IPS-NIHi11 (cell line): ENCODE data around the gene NDUFS7.

Source experiments
- DNase-seq: peaks from one replicate; pipeline ENCODE4 v3.0.0; 2012; ENCODE audit warnings: mixed read lengths, low spot score

Gene NDUFS7

GRCh38 chr19:1386945-1387683, 3.4 kb downstream of the NDUFS7 start:
- DNase-seq: no peak

DNA sequence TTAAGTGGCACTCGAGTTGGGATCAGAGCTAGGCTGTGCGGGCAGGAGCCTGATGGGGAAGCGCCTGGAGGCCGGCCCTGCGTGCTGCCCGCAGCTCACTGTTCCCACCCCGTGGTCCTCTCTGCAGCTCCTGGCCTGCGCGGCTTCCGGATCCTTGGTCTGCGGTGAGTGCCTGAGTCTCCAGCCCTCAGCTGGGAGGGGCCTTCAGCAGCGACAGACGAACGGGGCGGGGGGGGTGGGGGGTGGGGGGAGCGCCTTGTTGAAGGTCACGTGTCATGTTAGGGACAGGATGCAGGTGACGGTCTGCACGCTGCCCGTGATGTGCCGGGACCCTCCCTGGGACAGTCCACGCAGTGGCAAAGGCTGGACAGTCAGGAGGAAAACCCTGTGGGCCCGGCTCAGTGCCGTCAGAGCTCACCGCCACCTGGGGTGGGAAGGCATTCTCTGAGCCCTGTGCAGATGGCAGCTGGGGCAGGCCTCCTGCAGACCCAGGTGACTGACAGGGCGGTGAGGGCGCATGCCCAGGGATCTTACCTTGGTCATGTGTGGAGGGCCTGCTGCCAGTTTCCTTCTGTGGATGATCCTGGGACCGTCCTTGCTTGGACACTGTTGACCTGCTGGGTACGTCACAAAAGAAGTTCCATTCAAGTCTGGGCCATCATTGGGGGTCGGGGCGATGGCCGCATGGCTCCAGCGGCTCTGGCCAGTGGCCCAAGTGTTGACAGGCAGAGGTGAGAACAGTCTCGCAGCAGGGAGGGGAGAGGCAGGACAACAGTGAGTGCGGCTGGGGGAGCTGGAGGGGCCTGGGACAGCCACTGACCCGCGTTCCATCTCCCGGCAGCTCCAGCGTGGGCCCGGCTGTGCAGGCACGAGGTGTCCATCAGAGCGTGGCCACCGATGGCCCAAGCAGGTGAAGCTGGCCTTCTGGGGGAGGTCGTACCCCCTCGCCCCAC, 4.3 kb downstream of the NDUFS7 start:
- no peak for DNase-seq

GRCh38 chr19:1388637-1389026, 4.9 kb downstream of the NDUFS7 start:
- DNase-seq: no peak

GRCh38 chr19:1389033-1389940, 5.6 kb downstream of the NDUFS7 start:
- DNase-seq: no peak

- no peak for DNase-seq
These were observed 7.2 kb downstream of the NDUFS7 start for GRCh38 chr19:1390890-1391423.

- DNase-seq: no peak
These were observed 8.7 kb downstream of the NDUFS7 start for GRCh38 chr19:1392407-1392806.

- no peak for DNase-seq
These were observed 9.3 kb downstream of the NDUFS7 start for GRCh38 chr19:1392939-1393530.

DNA sequence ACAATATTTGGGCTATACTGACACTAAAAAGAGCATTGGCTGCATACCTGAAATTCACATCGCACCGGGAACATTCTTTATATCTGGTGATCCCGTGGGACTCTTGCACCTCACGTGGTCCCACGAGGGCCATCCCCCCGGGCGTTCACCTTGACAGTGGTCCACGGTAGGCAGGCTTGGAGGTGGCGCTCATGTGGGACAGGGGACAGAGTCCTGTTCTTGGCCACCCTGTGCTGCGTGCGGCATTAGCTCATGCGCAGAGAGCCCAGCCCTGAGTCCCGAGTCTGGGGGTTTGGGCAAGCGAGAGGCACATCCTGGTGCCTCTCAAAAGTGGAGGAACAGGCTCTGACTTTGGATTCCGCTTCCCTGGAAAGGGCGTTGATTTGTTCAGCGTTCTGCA, 10.1 kb downstream of the NDUFS7 start:
- DNase-seq: no peak

GRCh38 chr19:1394252-1395193, 10.8 kb downstream of the NDUFS7 start:
- no peak for DNase-seq

DNA sequence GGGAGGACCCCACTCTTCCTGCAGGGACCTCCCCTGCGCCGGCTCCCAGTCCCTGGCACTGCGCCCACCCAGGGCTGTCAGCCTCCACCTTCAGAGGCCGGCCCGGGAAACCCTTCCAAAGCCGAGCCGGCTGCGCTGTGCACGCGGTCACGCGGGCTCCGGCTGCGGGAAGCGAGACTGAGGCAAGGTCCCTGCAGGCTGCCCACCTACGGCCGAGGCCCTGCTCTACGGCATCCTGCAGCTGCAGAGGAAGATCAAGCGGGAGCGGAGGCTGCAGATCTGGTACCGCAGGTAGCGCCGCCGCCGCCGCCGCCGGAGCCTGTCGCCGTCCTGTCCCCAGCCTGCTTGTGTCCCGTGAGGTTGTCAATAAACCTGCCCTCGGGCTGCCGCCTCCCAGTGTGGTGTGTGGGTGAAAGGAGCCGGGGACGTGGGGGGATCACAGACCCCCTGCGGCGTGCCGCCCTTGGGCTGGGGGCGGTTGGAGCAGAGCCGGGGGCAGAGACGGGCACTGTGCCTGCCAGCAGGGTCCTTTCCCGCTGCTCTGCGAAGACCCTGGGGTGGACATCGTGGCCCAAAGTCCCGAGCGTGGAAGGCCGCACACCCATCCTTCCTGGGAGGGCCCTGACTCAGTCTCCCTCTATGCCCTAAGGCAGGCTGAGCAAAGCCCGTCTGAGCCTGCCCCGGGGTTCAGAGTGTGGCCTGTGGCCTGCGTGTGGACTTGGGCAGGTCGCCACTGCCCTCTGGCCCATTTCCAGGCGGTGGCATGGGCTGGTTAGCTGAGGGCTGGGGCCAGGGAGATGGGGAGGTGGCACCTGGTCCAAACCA, 11.7 kb downstream of the NDUFS7 start:
- DNase-seq: no peak

DNA sequence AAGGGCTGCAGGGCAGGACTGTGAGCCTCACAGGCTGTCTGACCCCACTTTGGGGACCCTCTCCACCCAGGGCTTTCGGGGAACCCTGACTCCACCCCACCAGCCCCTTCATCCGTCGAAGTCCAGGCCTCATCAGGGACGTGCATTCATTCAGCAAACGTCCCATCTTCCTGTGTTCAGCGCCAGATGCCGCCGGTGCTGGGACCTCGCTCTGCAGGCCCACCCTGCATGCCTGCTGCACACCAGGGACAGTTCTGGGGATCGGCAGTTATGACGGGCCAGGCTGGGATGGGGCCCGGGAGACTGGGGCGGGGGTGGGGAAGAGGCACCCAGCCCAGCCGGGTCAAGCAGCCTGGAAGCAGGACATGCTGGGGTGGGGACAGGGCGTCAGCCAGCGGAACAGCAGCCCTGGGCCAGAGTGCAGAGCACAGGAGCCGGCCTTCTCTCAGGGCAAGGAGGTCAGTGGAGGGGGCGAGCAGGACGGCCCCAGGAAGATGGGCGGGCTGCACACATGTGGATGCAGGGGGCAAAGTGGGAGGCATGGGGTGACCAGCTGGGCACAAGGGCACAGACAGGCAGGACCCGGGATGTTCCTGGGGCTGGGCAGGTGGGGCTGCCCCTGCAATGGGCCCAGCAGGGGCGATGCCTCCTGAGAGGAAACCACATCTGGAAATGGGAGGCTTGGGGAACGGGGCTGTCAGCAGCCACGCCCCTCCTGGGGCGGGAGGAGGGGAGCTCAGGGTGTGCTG, 12.5 kb downstream of the NDUFS7 start:
- DNase-seq: no peak

DNA sequence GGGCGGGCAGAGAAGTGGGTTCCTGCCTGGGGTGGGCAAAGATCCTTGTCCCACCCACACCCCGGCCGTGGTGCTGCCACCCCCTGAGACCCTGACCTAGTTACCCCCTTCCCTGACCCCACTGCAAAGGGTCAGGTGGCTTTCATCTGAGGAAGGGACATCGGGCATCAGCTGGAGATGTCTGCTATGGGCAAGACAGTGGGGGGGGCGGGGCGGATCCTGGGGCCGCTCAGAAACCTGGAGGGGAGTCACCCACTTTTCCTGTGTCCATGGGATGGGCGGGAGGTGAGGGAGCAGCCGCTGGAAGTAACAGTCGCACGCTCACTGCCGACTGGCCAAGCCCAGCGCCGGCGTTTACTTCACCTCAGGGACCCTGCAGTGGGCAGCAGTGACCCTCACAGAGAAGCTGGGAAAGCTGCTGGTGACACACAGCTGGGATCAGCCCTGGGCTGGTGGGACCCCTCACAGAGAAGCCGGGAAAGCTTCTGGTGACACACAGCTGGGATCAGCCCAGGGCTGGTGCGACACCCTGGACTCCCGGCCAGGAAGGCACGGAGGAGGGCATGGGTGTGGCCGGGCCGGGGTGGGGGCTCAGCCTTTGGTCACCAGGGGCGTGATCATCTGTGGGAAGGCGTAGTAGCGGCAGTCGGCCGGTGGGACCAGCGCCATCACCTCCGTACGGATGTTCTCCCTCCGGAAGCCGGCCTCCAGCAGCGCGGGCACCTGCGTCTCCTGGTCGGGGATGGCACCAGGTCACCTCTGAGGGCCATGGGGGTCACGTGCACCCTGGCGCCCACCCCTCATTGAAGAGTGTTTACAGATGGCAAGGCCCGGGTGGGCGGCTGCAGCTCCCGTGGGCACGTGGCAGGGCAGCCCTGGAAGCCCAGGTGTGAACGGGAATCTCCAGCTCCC, 13.3 kb downstream of the NDUFS7 start:
- no peak for DNase-seq

GRCh38 chr19:1397838-1398237, 14.1 kb downstream of the NDUFS7 start:
- no peak for DNase-seq

GRCh38 chr19:1399079-1399478, 15.4 kb downstream of the NDUFS7 start:
- no peak for DNase-seq

- DNase-seq: no peak
These were observed 16.0 kb downstream of the NDUFS7 start for GRCh38 chr19:1399745-1400144.

- peak; percentile 55 for DNase-seq
These were observed 16.8 kb downstream of the NDUFS7 start for GRCh38 chr19:1400281-1401137.
